ENCODE data around the gene EVI5L. TPM values are rescaled to one million over a fixed set of nuclear protein-coding genes. Genes with fewer than 3 reads are reported as not detected.

EVI5L gene
- total RNA-seq, 1 donor from 2014 or later = 19.0 TPM

GRCh38 chr19:7901337-7901736 lies 71.3 kb downstream of the EVI5L start:
- Mint-ChIP-seq H3K27ac (peak overlapping the region; percentile 13), H3K27me3 (no peaks in the 10 kb centered on the region), H3K9me3 (no peaks in the 10 kb centered on the region), H3K36me3 (no peaks in the 10 kb centered on the region), H3K4me3 (no peak overlapping the region), H3K4me1 (ENCODE audit: unreplicated experiment) (peaks cover 15% of the 10 kb centered on the region)
- no peak for TF ChIP-seq CTCF (conservative IDR thresholded peaks at IDR 0.05)
- DNase-seq (ENCODE audit: extremely low spot score, unreplicated experiment) = no peak

GRCh38 chr19:7902796-7903243 lies 72.8 kb downstream of the EVI5L start:
- Mint-ChIP-seq H3K27me3 (no peaks in the 10 kb centered on the region), H3K9me3 (no peaks in the 10 kb centered on the region), H3K36me3 (no peaks in the 10 kb centered on the region), H3K4me3 (peak overlapping the region; percentile 92), H3K4me1 (ENCODE audit: unreplicated experiment) (peaks cover 11% of the 10 kb centered on the region), H3K27ac (peak overlapping the region; percentile 97)
- DNase-seq (ENCODE audit: extremely low spot score, unreplicated experiment) = no peak
- TF ChIP-seq CTCF (conservative IDR thresholded peaks at IDR 0.05) = no peak

GRCh38 chr19:7903244-7904073 lies 73.4 kb downstream of the EVI5L start, which contains the start of gene MAP2K7:
Gene MAP2K7, plus strand, starts transcription at chr19:7903877. Its CDS starts 68 bp downstream, at chr19:7903945.
- Mint-ChIP-seq H3K36me3 (no peaks in the 10 kb centered on the region), H3K4me1 (ENCODE audit: unreplicated experiment) (peaks cover 11% of the 10 kb centered on the region), H3K27me3 (no peaks in the 10 kb centered on the region), H3K9me3 (no peaks in the 10 kb centered on the region), H3K27ac (peak within 1 kb of the TSS; percentile 97), H3K4me3 (peak within 1 kb of the TSS; percentile 92)
- peak; percentile 52 for TF ChIP-seq CTCF (conservative IDR thresholded peaks at IDR 0.05)
- peak; percentile 100 for DNase-seq (ENCODE audit: extremely low spot score, unreplicated experiment)

GRCh38 chr19:7904074-7905020 lies 74.3 kb downstream of the EVI5L start:
- no peaks in the 10 kb centered on the region for H3K9me3 Mint-ChIP-seq
- no peak for DNase-seq (ENCODE audit: extremely low spot score, unreplicated experiment)
- H3K4me1 Mint-ChIP-seq (ENCODE audit: unreplicated experiment) = peaks cover 11% of the 10 kb centered on the region
- H3K4me3 Mint-ChIP-seq = peak overlapping the region; percentile 92
- no peaks in the 10 kb centered on the region for H3K36me3 Mint-ChIP-seq
- peak overlapping the region; percentile 78 for H3K27ac Mint-ChIP-seq
- no peak for TF ChIP-seq CTCF (conservative IDR thresholded peaks at IDR 0.05)
- H3K27me3 Mint-ChIP-seq = no peaks in the 10 kb centered on the region

- Mint-ChIP-seq H3K4me1 (ENCODE audit: unreplicated experiment) (peaks cover 11% of the 10 kb centered on the region), H3K27me3 (no peaks in the 10 kb centered on the region), H3K4me3 (peak overlapping the region; percentile 88), H3K9me3 (no peaks in the 10 kb centered on the region), H3K36me3 (no peaks in the 10 kb centered on the region), H3K27ac (peak overlapping the region; percentile 78)
- no peak for TF ChIP-seq CTCF (conservative IDR thresholded peaks at IDR 0.05)
- DNase-seq (ENCODE audit: extremely low spot score, unreplicated experiment) = no peak
These were observed 75.2 kb downstream of the EVI5L start for GRCh38 chr19:7905268-7905667.

All from type B pancreatic cell (in vitro differentiated cells).